HT-29 (cell line): ENCODE measurements around the gene GAL3ST3. TPM values are rescaled to one million over a fixed set of nuclear protein-coding genes. Genes with fewer than 3 reads are reported as not detected.
"Not testable (repeated sequence)": the region's sequence is repeated elsewhere in the genome, so short reads cannot be mapped to it uniquely, and the experiment has no call there.

Experiments
- DNase-seq: peaks from one replicate; pipeline ENCODE4 v3.0.0-alpha.2; 2015; ENCODE audit warnings: low spot score
- total RNA-seq: library from RNA; depleted of rRNA; stranded (reverse); fragments of >200 nt; shearing (Covaris generic); gene quantifications from 2 replicates; pipeline ENCODE4 v1.2.3, GENCODE V29; 2014; rRNA removed

GAL3ST3 gene, protein sequence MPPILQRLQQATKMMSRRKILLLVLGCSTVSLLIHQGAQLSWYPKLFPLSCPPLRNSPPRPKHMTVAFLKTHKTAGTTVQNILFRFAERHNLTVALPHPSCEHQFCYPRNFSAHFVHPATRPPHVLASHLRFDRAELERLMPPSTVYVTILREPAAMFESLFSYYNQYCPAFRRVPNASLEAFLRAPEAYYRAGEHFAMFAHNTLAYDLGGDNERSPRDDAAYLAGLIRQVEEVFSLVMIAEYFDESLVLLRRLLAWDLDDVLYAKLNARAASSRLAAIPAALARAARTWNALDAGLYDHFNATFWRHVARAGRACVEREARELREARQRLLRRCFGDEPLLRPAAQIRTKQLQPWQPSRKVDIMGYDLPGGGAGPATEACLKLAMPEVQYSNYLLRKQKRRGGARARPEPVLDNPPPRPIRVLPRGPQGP
- not detected in 2 replicates for total RNA-seq

DNA sequence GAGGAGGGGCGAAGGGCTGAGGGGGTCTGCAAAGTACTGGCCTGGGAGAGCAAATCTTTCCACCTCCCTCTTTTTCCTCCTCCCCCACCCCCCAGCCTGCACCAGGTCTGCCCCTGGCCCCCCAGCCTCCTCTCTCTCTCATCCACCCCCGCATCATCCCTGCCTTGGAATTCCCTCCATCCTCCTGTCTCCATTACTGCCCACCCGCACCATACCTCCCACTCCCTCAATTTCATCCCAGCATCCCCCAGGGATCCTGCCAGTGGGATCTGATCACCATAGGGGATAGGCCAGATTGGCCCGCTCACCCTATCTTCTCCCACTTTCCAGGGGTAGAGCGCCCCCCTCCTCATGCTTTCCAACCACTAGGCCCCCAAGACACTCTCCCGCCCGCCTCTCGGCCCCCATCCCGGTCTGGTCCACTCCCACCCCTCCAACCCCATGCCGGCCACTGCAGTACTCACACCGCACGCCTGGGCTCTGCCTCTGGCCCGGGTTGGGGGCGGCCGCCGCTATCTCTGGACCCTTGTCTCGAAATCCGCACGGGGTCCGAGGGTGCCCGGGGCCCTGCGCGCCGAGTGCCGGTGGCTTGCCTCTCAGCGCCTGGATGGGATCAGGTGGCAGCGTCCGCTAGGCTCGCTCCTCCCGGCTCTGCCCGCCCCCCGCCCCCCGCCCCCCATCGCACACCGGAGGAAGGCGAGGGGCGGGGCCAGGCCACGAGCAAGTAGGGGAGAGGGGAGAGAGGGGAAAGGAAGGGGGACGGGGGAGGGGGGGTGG is at the start of gene GAL3ST3:
GAL3ST3 (minus strand) TSS at position 615 of the 777 bp plus-strand sequence. CDS start 3,746 bp downstream, outside the sequence.
- DNase-seq = no peak

DNA sequence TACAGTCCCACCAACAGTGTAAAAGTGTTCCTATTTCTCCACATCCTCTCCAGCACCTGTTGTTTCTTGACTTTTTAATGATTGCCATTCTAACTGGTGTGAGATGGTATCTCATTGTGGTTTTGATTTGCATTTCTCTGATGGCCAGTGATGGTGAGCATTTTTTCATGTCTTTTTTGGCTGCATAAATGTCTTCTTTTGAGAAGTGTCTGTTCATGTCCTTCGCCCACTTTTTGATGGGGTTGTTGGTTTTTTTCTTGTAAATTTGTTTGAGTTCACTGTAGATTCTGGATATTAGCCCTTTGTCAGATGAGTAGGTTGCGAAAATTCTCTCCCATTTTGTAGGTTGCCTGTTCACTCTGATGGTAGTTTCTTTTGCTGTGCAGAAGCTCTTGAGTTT is 43.2 kb upstream of the GAL3ST3 start:
- not testable (repeated sequence) for DNase-seq

DNA sequence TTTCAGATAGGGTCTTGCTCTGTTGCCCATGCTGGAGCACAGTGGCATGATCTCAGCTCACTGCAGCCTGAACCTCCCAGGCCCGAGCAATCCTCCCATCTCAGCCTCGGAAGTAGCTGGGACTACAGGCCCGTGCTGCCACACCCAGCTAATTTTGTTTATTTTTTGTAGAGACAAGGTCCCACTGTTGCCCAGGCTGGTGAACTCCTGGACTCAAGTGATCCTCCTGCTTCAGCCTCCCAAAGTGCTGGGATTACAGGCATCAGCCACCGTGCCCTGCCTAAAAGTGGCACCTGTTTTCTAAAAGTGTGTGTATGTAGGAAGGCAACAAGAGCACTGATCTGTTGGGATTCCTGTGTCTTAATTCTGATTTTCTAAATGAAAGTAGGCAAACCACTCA is 41.3 kb upstream of the GAL3ST3 start:
- DNase-seq = no peak

DNA sequence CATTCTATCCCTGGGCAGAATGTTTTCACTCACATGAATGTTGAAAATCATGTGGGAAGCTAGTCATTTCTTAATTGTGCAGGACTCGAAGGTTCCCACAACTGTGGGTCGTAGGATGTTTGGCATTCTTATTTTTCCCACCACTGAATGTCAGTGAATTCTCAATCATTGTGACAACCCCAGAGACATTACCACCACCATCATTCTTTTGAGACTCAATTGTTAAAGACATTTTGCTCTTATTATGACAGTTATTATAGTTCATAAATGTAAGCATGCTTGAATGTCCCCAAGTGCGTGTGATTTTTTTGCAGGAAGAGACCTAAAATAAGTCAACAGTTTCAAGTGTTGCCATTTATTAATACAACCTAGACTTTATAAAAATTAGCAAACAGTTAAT is 40.1 kb upstream of the GAL3ST3 start:
- no peak for DNase-seq

DNA sequence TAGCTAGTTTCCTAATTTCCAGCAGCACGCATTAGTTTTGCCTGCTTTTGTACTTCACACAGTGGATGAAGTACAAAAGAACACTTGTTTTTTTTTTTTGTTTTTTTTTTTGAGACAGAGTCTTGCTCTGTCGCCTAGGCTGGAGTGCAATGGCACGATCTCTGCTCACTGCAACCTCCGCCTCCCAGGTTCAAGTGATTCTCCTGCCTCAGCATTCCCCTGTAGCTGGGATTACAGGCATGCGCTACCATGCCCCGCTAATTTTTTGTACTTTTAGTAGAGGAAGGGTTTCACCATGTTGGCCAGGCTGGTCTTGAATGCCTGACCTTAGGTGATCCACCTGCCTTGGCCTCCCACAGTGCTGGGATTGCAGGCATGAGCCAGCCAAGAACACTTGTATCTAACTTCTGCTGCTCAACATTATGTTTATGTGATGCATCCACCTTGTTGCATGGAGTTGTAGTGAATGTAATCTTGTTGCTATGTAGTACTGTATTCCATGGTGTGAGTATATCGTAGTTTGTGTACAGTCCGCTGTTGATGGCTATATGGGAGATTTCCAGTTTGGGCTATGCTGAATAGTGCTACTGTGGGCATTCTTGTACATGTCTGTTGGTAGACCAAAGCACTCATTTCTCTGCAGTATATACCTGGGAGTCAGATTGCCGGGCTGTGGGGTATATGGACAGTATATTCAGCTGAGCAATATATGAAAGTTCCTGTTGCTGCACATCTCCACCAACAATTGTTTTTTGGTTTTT is 38.4 kb upstream of the GAL3ST3 start:
- no peak for DNase-seq

DNA sequence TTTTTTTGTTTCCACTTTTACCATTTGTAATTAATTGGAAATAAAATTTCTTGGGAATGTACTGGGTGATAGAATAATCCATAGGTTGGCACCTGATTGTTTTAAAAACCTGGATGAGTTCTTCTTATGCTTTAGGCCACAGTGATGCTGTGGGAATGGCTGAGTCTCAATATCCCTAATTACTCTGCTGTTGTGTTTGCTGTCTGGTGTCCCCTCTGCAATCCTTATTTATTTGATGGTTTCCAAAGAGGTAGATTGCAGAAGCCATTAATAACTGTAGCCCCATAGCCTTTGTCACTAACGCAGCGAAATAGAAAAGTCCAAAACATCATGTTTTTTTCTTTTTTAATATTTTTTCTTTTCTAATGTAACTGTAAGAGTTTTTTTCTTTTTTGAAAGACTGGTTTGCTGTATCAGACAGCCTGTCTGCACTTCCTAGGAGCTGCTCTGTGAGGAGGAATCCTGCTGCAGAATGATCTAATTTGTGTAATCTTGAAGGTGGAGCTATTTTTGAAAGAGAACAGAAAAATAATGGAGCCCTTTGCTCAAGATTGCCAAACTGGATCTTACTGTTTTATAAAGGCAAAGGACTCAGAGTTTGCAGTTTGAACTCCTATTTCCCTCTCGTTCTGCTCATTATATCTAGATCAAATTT is 36.0 kb upstream of the GAL3ST3 start:
- no peak for DNase-seq

DNA sequence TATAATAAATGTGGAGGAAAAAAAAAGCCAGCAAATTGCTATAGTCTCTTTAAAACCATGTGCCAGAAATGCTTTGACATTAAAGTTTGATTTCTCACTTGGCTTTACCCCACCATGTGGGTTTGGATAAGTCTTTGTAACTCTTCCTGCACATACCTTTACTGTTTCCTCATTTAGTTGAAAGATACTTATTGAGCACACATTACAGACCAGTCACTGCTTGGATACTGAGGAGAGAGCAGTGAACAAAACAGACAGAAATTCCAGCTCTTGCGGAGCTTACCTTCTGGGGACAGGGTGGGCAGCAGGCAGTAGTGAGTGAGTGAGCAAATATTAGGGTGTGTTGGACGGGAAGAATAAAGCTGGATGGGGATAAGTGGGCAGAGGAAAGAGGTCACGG is 34.8 kb upstream of the GAL3ST3 start:
- DNase-seq = no peak

DNA sequence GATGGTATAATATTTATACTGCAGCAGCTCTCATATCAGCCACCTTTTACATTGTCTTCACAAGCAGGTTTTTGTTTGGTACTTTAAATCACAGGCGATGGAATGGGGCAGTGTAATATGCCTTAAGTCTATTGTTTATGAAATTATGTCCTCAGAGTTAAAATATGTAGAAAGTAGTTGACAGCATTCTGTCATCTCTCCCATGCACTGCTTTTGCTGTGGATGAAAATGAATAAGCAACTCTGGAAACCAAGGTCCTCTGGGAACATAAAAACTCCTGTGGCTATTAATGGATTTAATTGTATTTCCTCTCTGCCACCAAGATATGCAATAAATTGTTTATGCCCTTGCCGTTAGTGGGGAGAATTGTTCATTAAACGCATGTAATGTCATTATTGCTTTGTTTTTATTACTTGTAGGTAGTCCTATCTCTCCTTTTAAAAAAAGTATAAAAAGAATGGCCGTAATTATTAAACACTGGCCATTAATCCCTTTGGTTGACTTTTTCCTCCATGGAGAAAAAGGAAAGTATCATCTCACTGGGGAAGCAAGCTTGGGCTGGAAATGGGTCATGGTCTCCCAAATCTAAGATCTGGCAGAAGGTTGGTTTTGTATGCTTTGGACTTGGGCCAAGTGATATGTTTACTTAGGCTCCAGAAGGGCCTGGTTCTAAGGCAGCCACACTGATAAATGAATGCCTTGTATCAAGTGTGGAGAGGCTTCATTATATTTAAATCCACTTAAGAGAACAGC is 34.2 kb upstream of the GAL3ST3 start:
- peak; percentile 75 for DNase-seq

DNA sequence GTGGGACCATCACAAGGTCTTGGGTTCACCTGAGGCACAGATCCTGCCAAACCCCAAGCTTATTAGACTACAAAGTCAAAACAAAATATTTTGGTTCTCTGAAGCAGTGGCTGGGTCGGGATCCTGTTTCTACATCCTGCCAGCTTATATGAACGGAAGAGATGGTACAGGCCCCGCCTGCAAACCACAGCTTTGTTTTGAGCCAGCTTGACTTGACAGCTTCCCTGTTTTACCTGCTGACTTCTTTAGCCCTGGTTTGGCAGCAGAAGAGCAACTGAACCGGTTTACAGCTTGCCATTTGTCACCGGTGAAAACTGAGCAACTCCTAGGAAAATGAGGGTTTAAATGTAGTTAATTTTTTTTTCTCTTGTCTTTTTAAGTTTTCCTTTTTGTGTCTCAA is 32.5 kb upstream of the GAL3ST3 start:
- DNase-seq = peak; percentile 86

DNA sequence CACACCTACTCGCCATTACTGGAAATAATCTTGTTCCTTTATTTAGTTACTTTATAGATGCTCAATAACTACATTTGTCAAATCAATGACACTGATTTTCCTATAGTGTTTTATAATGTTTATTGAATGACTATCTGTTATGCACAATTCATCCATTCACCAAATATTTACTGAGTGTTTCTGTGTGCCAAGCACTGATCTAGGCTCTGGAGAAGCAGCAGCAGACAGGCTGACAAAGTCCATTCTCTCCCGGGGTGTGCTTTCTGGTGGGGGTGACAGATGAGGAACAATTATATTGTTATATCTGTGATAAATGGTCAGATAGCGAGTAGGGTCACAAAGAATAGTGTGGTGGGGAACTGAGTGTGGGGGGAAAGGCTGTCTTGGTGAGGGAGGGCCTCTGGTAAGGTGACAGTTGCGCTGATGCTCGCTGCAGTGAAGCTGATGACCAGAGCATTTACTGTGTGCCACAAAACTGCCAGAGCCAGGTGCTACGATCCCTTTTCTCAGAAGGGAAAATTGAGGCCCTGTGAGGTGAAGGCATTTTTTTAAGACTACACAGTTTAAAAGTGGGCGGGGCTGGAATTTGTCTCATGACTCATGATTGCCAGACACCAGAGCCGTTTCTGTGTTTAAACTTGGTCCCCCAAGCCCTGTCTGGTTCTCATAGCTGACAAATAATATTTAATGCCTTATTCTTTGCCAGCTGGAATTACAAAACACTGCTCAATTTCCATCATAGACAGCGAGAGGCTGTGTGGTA is 31.3 kb upstream of the GAL3ST3 start:
- DNase-seq = peak; percentile 34

DNA sequence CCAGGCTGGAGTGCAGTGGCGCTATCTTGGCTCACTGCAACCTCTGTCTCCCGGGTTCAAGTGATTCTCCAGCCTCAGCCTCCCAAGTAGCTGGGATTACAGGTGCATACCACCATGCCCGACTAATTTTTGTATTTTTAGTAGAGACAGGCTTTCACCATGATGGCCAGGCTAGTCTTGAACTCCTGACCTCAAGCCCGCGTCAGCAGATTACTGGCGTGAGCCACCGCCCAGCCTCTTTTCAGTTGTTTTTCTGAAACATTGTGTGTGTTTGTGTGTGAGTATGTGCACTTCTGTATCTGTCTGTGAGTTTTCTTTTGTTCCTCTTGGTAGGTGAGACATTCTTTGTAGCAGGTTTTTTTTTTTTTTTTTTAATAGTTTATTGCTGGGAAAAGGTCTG is 30.0 kb upstream of the GAL3ST3 start:
- DNase-seq = not testable (repeated sequence)

DNA sequence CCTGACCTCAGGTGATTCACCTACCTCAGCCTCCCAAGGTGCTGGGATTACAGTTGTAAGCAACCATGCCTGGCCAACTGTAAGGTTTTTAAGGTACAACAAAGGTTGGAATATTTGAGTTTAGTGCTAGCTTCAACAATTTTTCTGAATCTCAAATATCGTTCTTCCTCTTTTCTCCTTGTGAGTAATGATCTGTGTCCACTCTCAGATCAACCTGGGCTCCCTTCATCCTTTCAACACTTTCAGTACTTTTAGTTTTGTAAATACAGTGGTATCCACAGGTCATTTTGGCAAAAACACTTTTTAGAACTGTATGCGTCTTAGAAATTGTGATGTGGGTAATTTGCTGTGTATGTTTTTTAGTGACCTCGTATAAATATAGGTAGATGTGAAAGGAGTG is 29.0 kb upstream of the GAL3ST3 start:
- no peak for DNase-seq

DNA sequence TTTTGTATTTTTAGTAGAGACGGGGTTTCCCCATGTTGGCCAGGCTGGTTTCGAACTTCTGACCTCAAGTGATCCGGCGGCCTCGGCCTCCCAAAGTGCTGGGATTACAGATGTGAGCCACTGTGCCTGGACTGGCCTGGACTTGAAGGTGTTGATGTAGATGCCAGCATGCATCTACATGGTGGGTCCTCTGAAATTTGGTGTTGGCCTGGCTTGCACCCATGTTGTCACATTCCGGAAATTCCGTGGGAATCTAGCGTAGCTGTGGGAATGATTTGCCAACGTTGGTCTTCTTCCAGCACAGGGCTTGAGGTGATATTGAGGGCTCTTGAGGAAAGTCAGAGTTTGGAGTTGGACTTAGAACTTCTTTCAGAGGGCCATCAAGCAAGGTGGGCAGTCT is 27.6 kb upstream of the GAL3ST3 start:
- no peak for DNase-seq

DNA sequence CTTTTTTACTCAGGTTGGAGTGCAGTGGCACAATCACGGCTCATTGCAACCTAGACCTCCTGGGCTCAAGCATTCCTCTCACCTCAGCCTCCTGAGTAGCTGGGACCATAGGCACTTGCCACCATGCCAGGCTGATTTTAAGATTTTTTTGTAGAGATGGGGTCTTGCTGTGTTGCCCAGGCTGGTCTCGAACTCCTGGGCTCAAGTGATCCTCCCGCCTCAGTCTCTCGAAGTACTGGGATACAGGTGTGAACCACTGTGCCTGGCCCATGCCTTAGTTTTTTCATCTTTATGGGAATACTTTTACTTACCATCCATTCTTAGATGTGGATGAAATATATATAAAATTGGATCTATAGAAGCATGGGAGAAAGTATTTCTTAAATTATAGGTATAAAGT is 26.3 kb upstream of the GAL3ST3 start:
- no peak for DNase-seq

DNA sequence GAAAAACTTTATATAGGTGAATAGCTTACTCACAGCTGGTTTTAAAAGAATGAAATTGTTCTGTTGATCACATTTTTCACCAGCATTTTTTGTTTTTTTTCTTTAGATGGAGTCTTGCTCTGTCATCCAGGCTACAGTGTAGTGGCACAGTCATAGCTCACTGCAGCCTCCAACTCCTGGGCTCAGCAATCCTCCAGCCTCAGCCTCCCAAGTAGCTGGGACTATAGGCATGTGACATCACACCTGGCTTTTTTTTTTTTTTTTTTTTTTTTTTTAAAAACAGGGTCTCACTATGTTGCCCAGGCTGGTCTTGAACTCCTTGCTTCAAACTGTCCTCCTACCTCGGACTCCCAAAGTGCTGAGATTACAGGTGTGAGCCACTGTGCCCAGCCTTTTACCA is 24.7 kb upstream of the GAL3ST3 start:
- no peak for DNase-seq

DNA sequence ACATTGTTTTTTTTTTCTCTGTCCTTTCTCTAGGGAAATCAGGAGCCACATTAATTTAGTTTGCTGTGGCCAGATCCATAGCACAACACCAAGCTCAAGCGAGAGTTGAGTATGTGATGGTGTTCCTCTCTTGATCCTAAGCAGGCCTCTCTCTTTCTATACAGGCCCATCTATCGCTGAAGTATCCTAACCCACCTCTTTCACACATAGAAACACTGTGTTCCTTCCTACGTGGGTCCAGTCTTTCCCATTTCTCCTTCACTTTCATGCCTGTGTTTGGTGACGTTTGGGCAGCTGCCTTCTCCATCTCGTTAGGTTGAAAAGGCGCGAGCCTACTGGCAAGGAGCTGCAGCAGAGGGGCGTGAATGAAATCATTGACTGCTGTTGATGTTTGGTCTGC is 23.6 kb upstream of the GAL3ST3 start:
- no peak for DNase-seq

DNA sequence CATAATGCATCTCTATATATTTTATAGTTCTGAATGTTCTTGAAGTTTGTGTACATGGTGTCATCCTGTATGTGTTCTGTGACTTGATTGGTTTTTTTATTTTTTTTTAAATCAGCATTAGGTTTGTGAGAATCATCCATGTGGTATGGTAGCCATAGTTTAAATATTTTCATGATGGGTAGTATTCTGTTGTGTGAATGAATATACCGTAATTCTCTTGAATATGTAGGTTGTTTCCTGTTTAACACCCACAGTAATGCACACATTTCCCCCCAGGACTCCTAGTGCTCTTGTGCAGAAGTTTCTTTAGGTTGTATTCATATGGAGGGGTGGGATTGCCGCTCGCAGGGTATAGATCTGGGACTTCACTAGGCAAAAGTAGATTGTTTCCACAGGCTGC is 23.1 kb upstream of the GAL3ST3 start:
- no peak for DNase-seq

DNA sequence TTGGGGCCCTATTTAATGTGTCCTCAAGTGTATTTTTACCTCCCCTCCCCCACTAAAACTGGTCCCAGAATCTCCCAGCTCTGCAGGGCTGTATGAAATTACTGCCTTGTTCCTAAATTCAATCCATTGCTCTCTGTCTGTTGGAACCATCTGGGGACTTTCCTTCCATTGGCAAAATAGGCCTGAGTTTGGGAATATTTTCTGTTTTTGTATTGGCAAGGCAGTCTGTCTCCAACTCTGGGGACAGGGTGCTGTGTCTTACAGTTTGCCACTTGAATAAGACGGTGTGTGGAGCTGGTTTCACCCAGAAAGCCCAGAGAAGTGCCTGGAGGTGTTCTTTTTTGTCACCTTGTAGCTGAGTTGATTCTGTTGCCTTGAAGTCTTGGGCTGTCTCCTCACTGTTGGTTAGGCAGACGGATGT is 22.4 kb upstream of the GAL3ST3 start:
- no peak for DNase-seq

DNA sequence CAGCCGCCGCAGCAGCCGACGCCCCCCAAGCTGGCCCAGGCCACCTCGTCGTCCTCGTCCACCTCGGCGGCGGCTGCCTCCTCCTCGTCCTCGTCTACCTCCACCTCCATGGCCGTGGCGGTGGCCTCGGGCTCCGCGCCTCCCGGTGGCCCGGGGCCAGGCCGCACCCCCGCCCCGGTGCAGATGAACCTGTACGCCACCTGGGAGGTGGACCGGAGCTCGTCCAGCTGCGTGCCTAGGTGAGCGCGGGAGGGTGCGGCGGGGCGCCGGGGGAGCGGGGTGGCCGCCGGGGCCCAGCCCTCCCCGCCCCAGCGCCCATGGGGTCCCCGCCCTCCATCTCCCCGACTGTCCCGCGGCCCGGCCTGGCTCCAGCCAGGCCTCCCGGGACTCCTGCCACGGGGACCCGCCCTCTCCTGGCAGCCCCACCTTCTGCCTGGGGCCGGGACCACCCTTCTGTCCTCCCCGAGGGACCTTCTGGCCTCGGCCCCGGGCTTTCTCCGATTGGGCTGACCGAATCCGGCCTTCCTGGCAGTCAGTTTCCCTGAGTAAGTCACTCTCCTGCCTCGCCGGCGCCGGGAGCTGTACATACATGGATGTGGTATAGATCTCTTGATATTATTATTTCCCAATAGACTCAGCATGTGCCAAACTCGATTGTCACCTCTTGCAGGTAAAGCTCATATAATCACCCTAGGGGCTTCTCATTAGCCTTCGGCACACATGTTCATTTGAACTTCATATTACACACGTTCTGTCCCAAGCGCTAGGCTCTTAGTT is 21.8 kb upstream of the GAL3ST3 start:
- DNase-seq = peak; percentile 47
